WTC11 (cell line): ENCODE measurements around the gene SDF4.

Experiments
- ATF3 ChIP-seq: sonication (generic); formaldehyde crosslinking; conservative IDR thresholded peaks from 2 replicates; pipeline ENCODE4 v1.8.1; 2022; ENCODE audit warnings: mild to moderate bottlenecking, missing genetic modification reagents
- CBFB ChIP-seq: sonication (generic); formaldehyde crosslinking; IDR thresholded peaks from 2 replicates; pipeline ENCODE4 v1.8.1; 2022; ENCODE audit warnings: mild to moderate bottlenecking, low read depth, missing genetic modification reagents
- CTCF ChIP-seq: fragments of 200-600 bp; IDR thresholded peaks from 2 replicates; pipeline ENCODE4 v1.8.0; 2022; ENCODE audit warnings: antibody characterized with exemption
- E2F5 ChIP-seq: sonication (generic); formaldehyde crosslinking; IDR thresholded peaks from 2 replicates; pipeline ENCODE4 v1.8.1; 2022; ENCODE audit warnings: mild to moderate bottlenecking, moderate library complexity, missing genetic modification reagents
- FOXP1 ChIP-seq: sonication (generic); formaldehyde crosslinking; IDR thresholded peaks from 2 replicates; pipeline ENCODE4 v1.8.0; 2022; ENCODE audit warnings: missing genetic modification reagents, mild to moderate bottlenecking, moderate library complexity, borderline replicate concordance
- JUN ChIP-seq: sonication (generic); formaldehyde crosslinking; IDR thresholded peaks from 2 replicates; pipeline ENCODE4 v1.8.0; 2023; ENCODE audit warnings: mild to moderate bottlenecking, missing genetic modification reagents
- NR2C2 ChIP-seq: sonication (generic); formaldehyde crosslinking; IDR thresholded peaks from 2 replicates; pipeline ENCODE4 v1.8.0; 2022; ENCODE audit warnings: mild to moderate bottlenecking, missing genetic modification reagents
- RELA ChIP-seq: sonication (generic); formaldehyde crosslinking; IDR thresholded peaks from 2 replicates; pipeline ENCODE4 v1.8.1; 2022; ENCODE audit warnings: missing genetic modification reagents, mild to moderate bottlenecking, borderline replicate concordance
- SMAD3 ChIP-seq: sonication (generic); formaldehyde crosslinking; IDR thresholded peaks from 2 replicates; pipeline ENCODE4 v1.8.0; 2022; ENCODE audit warnings: missing genetic modification reagents, mild to moderate bottlenecking, borderline replicate concordance
- STAT6 ChIP-seq: sonication (generic); formaldehyde crosslinking; conservative IDR thresholded peaks from 2 replicates; pipeline ENCODE4 v1.8.1; 2023; ENCODE audit warnings: mild to moderate bottlenecking, low read depth, missing genetic modification reagents, moderate library complexity
- USF2 ChIP-seq: sonication (generic); formaldehyde crosslinking; IDR thresholded peaks from 2 replicates; pipeline ENCODE4 v1.8.1; 2023; ENCODE audit warnings: mild to moderate bottlenecking, missing genetic modification reagents, moderate library complexity

- TF ChIP-seq FOXP1 (CRISPR knock-in tag) (no peak), SMAD3 (CRISPR knock-in tag) (no peak), CBFB (CRISPR knock-in tag) (no peak), CTCF (no peak), STAT6 (no peak), RELA (CRISPR knock-in tag) (no peak), E2F5 (CRISPR knock-in tag) (no peak), JUN (no peak), NR2C2 (CRISPR knock-in tag) (no peak), ATF3 (CRISPR knock-in tag) (no peak), USF2 (no peak)
Observed at GRCh38 chr1:1213345-1214265, 18.2 kb downstream of the SDF4 start, which contains the start of gene TNFRSF4.
